Astrocyte (in vitro differentiated cells and primary cell): ENCODE results near the gene CLOCK. TPM values are rescaled to one million over a fixed set of nuclear protein-coding genes. Genes with fewer than 3 reads are reported as not detected.

ENCODE experiments used
- DNase-seq: peaks from one replicate; pipeline ENCODE4 v3.0.0-alpha.2; 2010; ENCODE audit warnings: low read depth
- FAIRE-seq: peaks from 2 replicates; lab custom pipeline; 2011; peaks lifted over from hg19 to GRCh38; lab: Jason Lieb, UNC
- H2AFZ ChIP-seq: 2 replicates; pipeline ENCODE4 v1.6.0; 2012; ENCODE audit warnings: low read depth, low read length, inconsistent platforms
- H3K27ac ChIP-seq: 2 replicates; pipeline ENCODE4 v1.5.1; 2011; ENCODE audit warnings: low read depth, low read length, inconsistent platforms
- H3K27me3 ChIP-seq: 2 replicates; pipeline ENCODE4 v1.6.0; 2011; ENCODE audit warnings: low read length, inconsistent platforms; ENCODE audit not compliant: insufficient read depth
- H3K36me3 ChIP-seq: 2 replicates; pipeline ENCODE4 v1.5.1; 2011; ENCODE audit warnings: low read length, inconsistent platforms; ENCODE audit not compliant: insufficient read depth
- H3K4me1 ChIP-seq: 2 replicates; pipeline ENCODE4 v1.5.1; 2011; ENCODE audit warnings: low read length, inconsistent platforms; ENCODE audit not compliant: insufficient read depth
- H3K4me2 ChIP-seq: 2 replicates; pipeline ENCODE4 v1.6.0; 2012; ENCODE audit warnings: low read length, inconsistent platforms
- H3K4me3 ChIP-seq: 2 replicates; pipeline ENCODE4 v1.5.1; 2011; ENCODE audit warnings: low read depth, mild to moderate bottlenecking, low read length, inconsistent platforms; ENCODE audit not compliant: insufficient read depth
- H3K79me2 ChIP-seq: 2 replicates; pipeline ENCODE4 v1.6.0; 2012; ENCODE audit warnings: mild to moderate bottlenecking, low read length, inconsistent platforms; ENCODE audit not compliant: insufficient read depth
- H3K9ac ChIP-seq: 2 replicates; pipeline ENCODE4 v1.6.0; 2012; ENCODE audit warnings: mild to moderate bottlenecking, low read length, inconsistent platforms
- H3K9me3 ChIP-seq: 2 replicates; pipeline ENCODE4 v1.5.1; 2012; ENCODE audit warnings: low read depth, mild to moderate bottlenecking, low read length, inconsistent platforms; ENCODE audit not compliant: insufficient read depth
- H4K20me1 ChIP-seq: 2 replicates; pipeline ENCODE4 v1.6.0; 2012; ENCODE audit warnings: low read length, inconsistent platforms; ENCODE audit not compliant: insufficient read depth
- H3K27ac Mint-ChIP-seq: one replicate; pipeline ENCODE4 v1.8.0; 2021; ENCODE audit warnings: mild to moderate bottlenecking, mixed read lengths; ENCODE audit not compliant: unreplicated experiment
- H3K27me3 Mint-ChIP-seq: one replicate; pipeline ENCODE4 v1.8.0; 2021; ENCODE audit warnings: low read depth, mixed read lengths; ENCODE audit not compliant: unreplicated experiment
- H3K36me3 Mint-ChIP-seq: one replicate; pipeline ENCODE4 v1.8.0; 2021; ENCODE audit warnings: low read depth, mixed read lengths; ENCODE audit not compliant: unreplicated experiment
- H3K4me1 Mint-ChIP-seq: one replicate; pipeline ENCODE4 v1.8.0; 2021; ENCODE audit warnings: low read depth, mixed read lengths; ENCODE audit not compliant: unreplicated experiment
- H3K4me3 Mint-ChIP-seq: one replicate; pipeline ENCODE4 v1.8.0; 2021; ENCODE audit warnings: mild to moderate bottlenecking, moderate library complexity, mixed read lengths; ENCODE audit not compliant: unreplicated experiment
- H3K9me3 Mint-ChIP-seq: one replicate; pipeline ENCODE4 v1.8.0; 2021; ENCODE audit warnings: mild to moderate bottlenecking, mixed read lengths; ENCODE audit not compliant: unreplicated experiment
- EZH2 ChIP-seq: IDR thresholded peaks from 2 replicates; pipeline ENCODE4 v1.6.1; 2012; ENCODE audit warnings: mild to moderate bottlenecking, low read length, inconsistent platforms; ENCODE audit not compliant: insufficient read depth
- total RNA-seq: library from RNA; stranded (reverse); gene quantifications from 2 replicates; pipeline ENCODE4 v1.2.1, GENCODE V29; 2021
- TF ChIP-seq, protein P1 (sequence below): IDR thresholded peaks from 2 replicates; pipeline ENCODE4 v1.5.1; 2011; ENCODE audit warnings: low read depth, mild to moderate bottlenecking, inconsistent platforms, low read length, moderate library complexity; ENCODE audit not compliant: insufficient read depth

Gene CLOCK
- total RNA-seq, 1 donor from 2014 or later, result 20.4 TPM

DNA sequence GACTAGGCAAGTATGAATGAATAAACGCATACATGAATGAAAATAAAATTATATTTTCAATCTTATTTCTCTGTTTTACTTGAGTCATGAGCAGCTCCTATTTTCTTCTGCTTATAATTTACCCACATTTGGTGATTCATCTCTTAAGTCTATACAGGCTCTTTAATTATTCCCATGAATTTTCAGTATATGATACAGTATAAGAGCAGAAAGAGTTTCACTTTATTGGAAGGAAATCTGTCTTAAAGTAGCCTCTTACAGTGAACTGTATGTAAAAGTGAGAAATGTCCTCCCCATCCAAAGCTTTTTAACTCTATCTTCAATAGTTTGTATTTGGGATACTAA, 100.2 kb downstream of the CLOCK start:
- Histone ChIP-seq H4K20me1 (no peaks in the 10 kb centered on the region), H2AFZ (no peak overlapping the region), H3K36me3 (peaks cover 18% of the 10 kb centered on the region), H3K27me3 (no peaks in the 10 kb centered on the region), H3K4me3 (no peak overlapping the region), H3K4me1 (peaks cover 18% of the 10 kb centered on the region), H3K27ac (peak overlapping the region; percentile 92), H3K79me2 (no peaks in the 10 kb centered on the region), H3K9me3 (no peaks in the 10 kb centered on the region), H3K9ac (peak overlapping the region; percentile 52), H3K4me2 (no peak overlapping the region)
- Mint-ChIP-seq H3K4me3 (no peak overlapping the region), H3K27me3 (no peaks in the 10 kb centered on the region), H3K27ac (peak overlapping the region; percentile 94), H3K9me3 (no peaks in the 10 kb centered on the region), H3K36me3 (peaks cover under 1% of the 10 kb centered on the region), H3K4me1 (peaks cover 38% of the 10 kb centered on the region)
- DNase-seq (no peak), FAIRE-seq (peak; percentile 52)
- TF ChIP-seq EZH2, result no peak
- TF ChIP-seq, protein P1, sequence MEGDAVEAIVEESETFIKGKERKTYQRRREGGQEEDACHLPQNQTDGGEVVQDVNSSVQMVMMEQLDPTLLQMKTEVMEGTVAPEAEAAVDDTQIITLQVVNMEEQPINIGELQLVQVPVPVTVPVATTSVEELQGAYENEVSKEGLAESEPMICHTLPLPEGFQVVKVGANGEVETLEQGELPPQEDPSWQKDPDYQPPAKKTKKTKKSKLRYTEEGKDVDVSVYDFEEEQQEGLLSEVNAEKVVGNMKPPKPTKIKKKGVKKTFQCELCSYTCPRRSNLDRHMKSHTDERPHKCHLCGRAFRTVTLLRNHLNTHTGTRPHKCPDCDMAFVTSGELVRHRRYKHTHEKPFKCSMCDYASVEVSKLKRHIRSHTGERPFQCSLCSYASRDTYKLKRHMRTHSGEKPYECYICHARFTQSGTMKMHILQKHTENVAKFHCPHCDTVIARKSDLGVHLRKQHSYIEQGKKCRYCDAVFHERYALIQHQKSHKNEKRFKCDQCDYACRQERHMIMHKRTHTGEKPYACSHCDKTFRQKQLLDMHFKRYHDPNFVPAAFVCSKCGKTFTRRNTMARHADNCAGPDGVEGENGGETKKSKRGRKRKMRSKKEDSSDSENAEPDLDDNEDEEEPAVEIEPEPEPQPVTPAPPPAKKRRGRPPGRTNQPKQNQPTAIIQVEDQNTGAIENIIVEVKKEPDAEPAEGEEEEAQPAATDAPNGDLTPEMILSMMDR, result no peak

DNA sequence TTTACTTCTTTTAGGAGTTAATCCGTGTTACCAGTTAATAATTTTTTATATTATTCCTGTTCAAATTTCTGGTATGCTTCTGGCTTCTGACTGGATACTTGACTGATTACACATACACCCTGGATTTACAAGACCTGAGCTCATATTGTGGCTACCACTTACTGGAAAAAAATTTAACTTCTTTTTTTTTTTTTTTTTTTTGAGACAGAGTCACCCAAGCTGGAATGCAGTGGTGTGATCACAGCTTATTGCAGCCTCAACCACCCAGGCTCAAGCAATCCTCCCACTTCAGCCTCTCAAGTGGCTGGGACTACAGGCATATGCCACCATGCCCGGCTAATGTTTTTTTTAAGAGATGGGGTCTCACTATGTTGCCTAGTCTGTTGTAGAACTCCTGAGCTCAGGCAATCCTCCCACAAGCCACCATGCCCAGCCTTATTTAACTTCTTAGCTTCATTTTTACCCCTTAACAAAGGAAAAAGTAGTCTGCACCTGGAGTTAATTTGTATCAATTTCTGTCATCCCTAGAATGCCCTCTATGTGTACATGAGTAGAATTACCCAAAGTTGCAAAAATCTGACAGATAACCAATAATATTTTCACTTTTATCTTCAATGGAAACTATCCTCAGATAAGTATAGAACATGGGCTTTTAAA, 100.7 kb downstream of the CLOCK start:
- H2AFZ ChIP-seq, result no peak overlapping the region
- peak; percentile 87 for DNase-seq
- FAIRE-seq, result no peak
- H3K27ac ChIP-seq, result peak overlapping the region; percentile 92
- H3K79me2 ChIP-seq, result no peaks in the 10 kb centered on the region
- Mint-ChIP-seq H3K27me3 (no peaks in the 10 kb centered on the region), H3K36me3 (no peaks in the 10 kb centered on the region), H3K4me3 (no peak overlapping the region), H3K4me1 (peaks cover 38% of the 10 kb centered on the region), H3K9me3 (no peaks in the 10 kb centered on the region), H3K27ac (peak overlapping the region; percentile 94)
- no peaks in the 10 kb centered on the region for H3K9me3 ChIP-seq
- H3K27me3 ChIP-seq, result no peaks in the 10 kb centered on the region
- H4K20me1 ChIP-seq, result no peaks in the 10 kb centered on the region
- peak overlapping the region; percentile 66 for H3K4me2 ChIP-seq
- peak overlapping the region; percentile 67 for H3K9ac ChIP-seq
- TF ChIP-seq, protein P1, result no peak
- no peak for TF ChIP-seq EZH2
- no peak overlapping the region for H3K4me3 ChIP-seq
- H3K36me3 ChIP-seq, result peaks cover 16% of the 10 kb centered on the region
- H3K4me1 ChIP-seq, result peaks cover 18% of the 10 kb centered on the region

DNA sequence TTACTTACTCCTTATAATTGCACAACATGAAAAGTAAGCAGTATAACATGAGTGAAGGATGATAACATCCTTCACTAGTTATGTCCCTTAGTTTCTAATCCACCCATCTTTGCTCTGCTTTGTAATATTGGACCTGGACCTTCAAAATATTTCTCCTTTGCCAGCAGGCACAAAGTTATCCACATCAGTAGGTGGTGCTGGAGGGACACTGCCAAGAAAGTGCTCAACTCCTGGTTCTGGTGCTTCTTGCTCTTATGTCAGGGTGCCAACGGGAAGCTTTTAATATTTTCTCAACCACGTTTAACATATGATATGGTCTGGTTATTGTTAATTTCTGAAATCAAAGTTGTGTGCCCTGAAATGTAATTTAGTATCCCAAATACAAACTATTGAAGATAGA, 101.9 kb downstream of the CLOCK start:
- H3K9ac ChIP-seq, result peak overlapping the region; percentile 67
- FAIRE-seq (peak; percentile 59), DNase-seq (peak; percentile 36)
- Mint-ChIP-seq H3K4me1 (peaks cover 33% of the 10 kb centered on the region), H3K27ac (peak overlapping the region; percentile 62), H3K9me3 (no peaks in the 10 kb centered on the region), H3K4me3 (no peak overlapping the region), H3K36me3 (no peaks in the 10 kb centered on the region), H3K27me3 (no peaks in the 10 kb centered on the region)
- no peaks in the 10 kb centered on the region for H4K20me1 ChIP-seq
- peaks cover 19% of the 10 kb centered on the region for H3K36me3 ChIP-seq
- H2AFZ ChIP-seq, result no peak overlapping the region
- no peak overlapping the region for H3K4me2 ChIP-seq
- H3K27me3 ChIP-seq, result no peaks in the 10 kb centered on the region
- no peak overlapping the region for H3K27ac ChIP-seq
- H3K4me3 ChIP-seq, result no peak overlapping the region
- TF ChIP-seq, protein P1, result peak; percentile 29
- TF ChIP-seq EZH2, result no peak
- H3K9me3 ChIP-seq, result no peaks in the 10 kb centered on the region
- peaks cover 18% of the 10 kb centered on the region for H3K4me1 ChIP-seq
- H3K79me2 ChIP-seq, result no peaks in the 10 kb centered on the region
